OCI-LY7 (cell line): ENCODE measurements around the gene C14orf93. TPM values are rescaled to one million over a fixed set of nuclear protein-coding genes. Genes with fewer than 3 reads are reported as not detected.

ENCODE experiments used
- BruUV-seq: library from RNA; stranded (reverse); fragments of 400-500 nt; replicated peaks from 2 replicates; lab custom pipeline; 2021; lab: Mats Ljungman, UMichigan
- CTCF ChIA-PET: fragments of 300-600 bp; sonication (Branson Sonifier 250); formaldehyde crosslinking; loops from one replicate; lab custom pipeline; 2022; ENCODE audit warnings: antibody characterized with exemption; ENCODE audit not compliant: unreplicated experiment; lab: Charles Lee
- POLR2A ChIA-PET: fragments of 300-600 bp; sonication (Branson Sonifier 250); formaldehyde crosslinking; loops from one replicate; lab custom pipeline; 2022; ENCODE audit warnings: antibody characterized with exemption; lab: Charles Lee
- DNase-seq: peaks from one replicate; pipeline ENCODE4 v3.0.0-alpha.2; 2015; ENCODE audit warnings: low spot score
- H2AFZ ChIP-seq: fragments of 200-600 bp; sonication (generic), shearing (Covaris generic); 2 replicates; pipeline ENCODE4 v1.6.1; 2014; ENCODE audit warnings: mild to moderate bottlenecking, antibody characterized with exemption, low read length, moderate library complexity
- H3K27ac ChIP-seq: fragments of 200-600 bp; sonication (generic); 2 replicates; pipeline ENCODE4 v1.5.1; 2014; ENCODE audit warnings: mixed run types, low read depth, mild to moderate bottlenecking, moderate library complexity, low read length, inconsistent platforms; ENCODE audit not compliant: poor library complexity, severe bottlenecking
- H3K36me3 ChIP-seq: fragments of 200-600 bp; sonication (generic); 2 replicates; pipeline ENCODE4 v1.6.1; 2014; ENCODE audit warnings: mild to moderate bottlenecking, antibody characterized with exemption, low read length, moderate library complexity, mixed read lengths; ENCODE audit not compliant: insufficient read depth
- H3K4me1 ChIP-seq: fragments of 200-600 bp; sonication (generic); 2 replicates; pipeline ENCODE4 v1.5.1; 2014; ENCODE audit warnings: mild to moderate bottlenecking, low read length; ENCODE audit not compliant: insufficient read depth, poor library complexity, severe bottlenecking
- H3K4me2 ChIP-seq: fragments of 200-600 bp; sonication (generic); 2 replicates; pipeline ENCODE4 v1.6.1; 2014; ENCODE audit warnings: mild to moderate bottlenecking, low read length
- H3K4me3 ChIP-seq: fragments of 200-600 bp; sonication (generic); 2 replicates; pipeline ENCODE4 v1.5.1; 2014; ENCODE audit warnings: mild to moderate bottlenecking, low read depth, low read length; ENCODE audit not compliant: poor library complexity, severe bottlenecking
- H3K79me2 ChIP-seq: fragments of 200-600 bp; sonication (generic); 2 replicates; pipeline ENCODE4 v1.6.1; 2016; ENCODE audit warnings: low read depth, mild to moderate bottlenecking, low read length, moderate library complexity, mixed read lengths; ENCODE audit not compliant: insufficient read depth
- H3K9me2 ChIP-seq: fragments of 200-600 bp; sonication (generic); 2 replicates; pipeline ENCODE4 v1.6.1; 2016; ENCODE audit warnings: mild to moderate bottlenecking, low read length, mixed read lengths; ENCODE audit not compliant: insufficient read depth
- H3K9me3 ChIP-seq: fragments of 200-600 bp; sonication (generic); 2 replicates; pipeline ENCODE4 v1.6.1; 2014; ENCODE audit warnings: mild to moderate bottlenecking, mixed run types, low read length, mixed read lengths
- H4K20me1 ChIP-seq: fragments of 200-600 bp; sonication (generic); 2 replicates; pipeline ENCODE4 v1.6.1; 2014; ENCODE audit warnings: mild to moderate bottlenecking, antibody characterized with exemption, low read length, moderate library complexity, mixed read lengths; ENCODE audit not compliant: insufficient read depth
- EZH2phosphoT487 ChIP-seq: fragments of 200-600 bp; sonication (generic); IDR thresholded peaks from 2 replicates; pipeline ENCODE4 v1.6.1; 2018; ENCODE audit warnings: low read depth, borderline replicate concordance, mild to moderate bottlenecking, mixed run types, antibody characterized with exemption, low read length, moderate library complexity, mixed read lengths
- intact Hi-C: fragments of 100-400 bp; cut with micrococcal nuclease; formaldehyde crosslinking; loops from one replicate; pipeline ENCODE4 v1.10.0; 2022; ENCODE audit not compliant: unreplicated experiment
- total RNA-seq, 2 experiments: library from RNA; depleted of rRNA in 1 of 2; stranded (reverse); fragments of >200 nt in 1 of 2; shearing (Covaris generic) in 1 of 2; gene quantifications; 2 replicates each; pipeline ENCODE4 v1.2.3, GENCODE V29; 2014 to 2022
- TF ChIP-seq, protein P1 (sequence below): fragments of 200-600 bp; sonication (generic); conservative IDR thresholded peaks from 2 replicates; pipeline ENCODE4 v1.5.1; 2014; ENCODE audit warnings: mild to moderate bottlenecking, antibody characterized with exemption, low read length, moderate library complexity, mixed read lengths

The C14orf93 gene
- total RNA-seq, 2 experiments from 2014 or later = 15.2 to 17.9 TPM

DNA sequence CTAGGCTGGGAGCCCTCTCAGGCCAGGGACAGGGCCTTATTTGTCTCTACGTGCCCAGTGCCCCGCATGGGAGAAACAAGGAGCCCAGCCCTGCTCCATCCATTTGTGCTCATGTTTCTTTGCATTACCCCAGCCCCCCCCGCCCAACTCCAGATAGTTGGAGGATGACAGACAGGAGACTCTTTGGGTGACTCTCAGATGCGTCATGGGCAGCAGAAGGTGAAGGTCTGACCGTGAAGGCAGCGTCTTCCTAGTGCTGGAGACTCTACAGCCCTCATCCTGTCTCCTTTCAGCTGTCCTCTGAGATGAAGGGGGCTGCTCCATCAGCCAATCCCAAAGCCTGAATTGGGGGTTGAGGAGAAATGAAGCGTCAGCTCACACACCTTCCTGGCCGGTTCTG is 31.8 kb upstream of the C14orf93 start:
- TF ChIP-seq, protein P1, sequence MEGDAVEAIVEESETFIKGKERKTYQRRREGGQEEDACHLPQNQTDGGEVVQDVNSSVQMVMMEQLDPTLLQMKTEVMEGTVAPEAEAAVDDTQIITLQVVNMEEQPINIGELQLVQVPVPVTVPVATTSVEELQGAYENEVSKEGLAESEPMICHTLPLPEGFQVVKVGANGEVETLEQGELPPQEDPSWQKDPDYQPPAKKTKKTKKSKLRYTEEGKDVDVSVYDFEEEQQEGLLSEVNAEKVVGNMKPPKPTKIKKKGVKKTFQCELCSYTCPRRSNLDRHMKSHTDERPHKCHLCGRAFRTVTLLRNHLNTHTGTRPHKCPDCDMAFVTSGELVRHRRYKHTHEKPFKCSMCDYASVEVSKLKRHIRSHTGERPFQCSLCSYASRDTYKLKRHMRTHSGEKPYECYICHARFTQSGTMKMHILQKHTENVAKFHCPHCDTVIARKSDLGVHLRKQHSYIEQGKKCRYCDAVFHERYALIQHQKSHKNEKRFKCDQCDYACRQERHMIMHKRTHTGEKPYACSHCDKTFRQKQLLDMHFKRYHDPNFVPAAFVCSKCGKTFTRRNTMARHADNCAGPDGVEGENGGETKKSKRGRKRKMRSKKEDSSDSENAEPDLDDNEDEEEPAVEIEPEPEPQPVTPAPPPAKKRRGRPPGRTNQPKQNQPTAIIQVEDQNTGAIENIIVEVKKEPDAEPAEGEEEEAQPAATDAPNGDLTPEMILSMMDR = no peak
- no peak for TF ChIP-seq EZH2phosphoT487
- no TSS peak for BruUV-seq
- DNase-seq = no peak
- no peaks in the 10 kb centered on the region for H3K9me3 ChIP-seq
- H3K27ac ChIP-seq = no peak overlapping the region
- no peaks in the 10 kb centered on the region for H3K4me1 ChIP-seq
- H3K79me2 ChIP-seq = no peaks in the 10 kb centered on the region
- CTCF ChIA-PET = no interaction called here
- H4K20me1 ChIP-seq = no peaks in the 10 kb centered on the region
- H2AFZ ChIP-seq = no peak overlapping the region
- H3K36me3 ChIP-seq = no peaks in the 10 kb centered on the region
- H3K4me3 ChIP-seq = no peak overlapping the region
- no peak overlapping the region for H3K4me2 ChIP-seq
- intact Hi-C loops = no loop called here
- POLR2A ChIA-PET = interaction anchor here (0.7 kb wide), 1 partner anchor 1939 kb away, joined by 4 read pairs; no protein-coding TSS in a partner anchor
- H3K9me2 ChIP-seq = no peaks in the 10 kb centered on the region

- H3K27ac ChIP-seq = no peak overlapping the region
- peaks cover 8% of the 10 kb centered on the region for H3K4me1 ChIP-seq
- BruUV-seq = no TSS peak
- ChIA-PET POLR2A (interaction anchor here (0.6 kb wide), 1 partner anchor 87 kb away, joined by 4 read pairs; no protein-coding TSS in a partner anchor), CTCF (no interaction called here)
- H3K79me2 ChIP-seq = no peaks in the 10 kb centered on the region
- H3K9me2 ChIP-seq = no peaks in the 10 kb centered on the region
- no peak overlapping the region for H3K4me2 ChIP-seq
- no peaks in the 10 kb centered on the region for H3K36me3 ChIP-seq
- no peak overlapping the region for H2AFZ ChIP-seq
- H4K20me1 ChIP-seq = no peaks in the 10 kb centered on the region
- DNase-seq = no peak
- no peak overlapping the region for H3K4me3 ChIP-seq
- TF ChIP-seq, protein P1 = no peak
- TF ChIP-seq EZH2phosphoT487 = no peak
- H3K9me3 ChIP-seq = no peaks in the 10 kb centered on the region
- intact Hi-C loops = no loop called here
These were observed 30.2 kb upstream of the C14orf93 start for GRCh38 chr14:23040100-23040499.
